Fibroblast of lung (primary cell): ENCODE measurements around the gene TOM1.

ENCODE experiments used
- EZH2 ChIP-seq: IDR thresholded peaks from 2 replicates; pipeline ENCODE4 v1.5.1; 2012; ENCODE audit warnings: low read length, control low read depth, mild to moderate bottlenecking; ENCODE audit errors: missing control alignments
- TF ChIP-seq, protein P1 (sequence below), 2 donors: IDR thresholded peaks in 1 of 2; conservative IDR thresholded peaks in 1 of 2; 1 replicate in 1 of 2; 2 replicates in 1 of 2; pipeline ENCODE4 v1.5.1; 2011 to 2012; ENCODE audit warnings: low read length in 2 of 2, control low read depth in 1 of 2, inconsistent platforms in 1 of 2, low read depth in 1 of 2, mild to moderate bottlenecking in 1 of 2

- TF ChIP-seq, protein P1, sequence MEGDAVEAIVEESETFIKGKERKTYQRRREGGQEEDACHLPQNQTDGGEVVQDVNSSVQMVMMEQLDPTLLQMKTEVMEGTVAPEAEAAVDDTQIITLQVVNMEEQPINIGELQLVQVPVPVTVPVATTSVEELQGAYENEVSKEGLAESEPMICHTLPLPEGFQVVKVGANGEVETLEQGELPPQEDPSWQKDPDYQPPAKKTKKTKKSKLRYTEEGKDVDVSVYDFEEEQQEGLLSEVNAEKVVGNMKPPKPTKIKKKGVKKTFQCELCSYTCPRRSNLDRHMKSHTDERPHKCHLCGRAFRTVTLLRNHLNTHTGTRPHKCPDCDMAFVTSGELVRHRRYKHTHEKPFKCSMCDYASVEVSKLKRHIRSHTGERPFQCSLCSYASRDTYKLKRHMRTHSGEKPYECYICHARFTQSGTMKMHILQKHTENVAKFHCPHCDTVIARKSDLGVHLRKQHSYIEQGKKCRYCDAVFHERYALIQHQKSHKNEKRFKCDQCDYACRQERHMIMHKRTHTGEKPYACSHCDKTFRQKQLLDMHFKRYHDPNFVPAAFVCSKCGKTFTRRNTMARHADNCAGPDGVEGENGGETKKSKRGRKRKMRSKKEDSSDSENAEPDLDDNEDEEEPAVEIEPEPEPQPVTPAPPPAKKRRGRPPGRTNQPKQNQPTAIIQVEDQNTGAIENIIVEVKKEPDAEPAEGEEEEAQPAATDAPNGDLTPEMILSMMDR (conservative IDR thresholded peaks at IDR 0.05 in 1 of 2, IDR thresholded peaks at IDR 0.05 in 1 of 2; ENCODE audit: low read depth in 1 of 2, low read length in 2 of 2), result no peak
- TF ChIP-seq EZH2, result no peak
Measured at GRCh38 chr22:35319244-35319985, 19.7 kb downstream of the TOM1 start.
